GM18505 (cell line): ENCODE results near the gene NFIA.

ENCODE experiments used
- ATAC-seq: cut with Tn5 transposase; IDR thresholded peaks from one replicate; pipeline ENCODE4 v1.9.1; 2021; ENCODE audit not compliant: unreplicated experiment
- POLR2A ChIP-seq: IDR thresholded peaks from 4 replicates; pipeline ENCODE4 v1.6.1; 2011; ENCODE audit warnings: borderline replicate concordance; ENCODE audit not compliant: insufficient read depth, insufficient read length; ENCODE audit errors: extremely low read depth

Gene NFIA

DNA sequence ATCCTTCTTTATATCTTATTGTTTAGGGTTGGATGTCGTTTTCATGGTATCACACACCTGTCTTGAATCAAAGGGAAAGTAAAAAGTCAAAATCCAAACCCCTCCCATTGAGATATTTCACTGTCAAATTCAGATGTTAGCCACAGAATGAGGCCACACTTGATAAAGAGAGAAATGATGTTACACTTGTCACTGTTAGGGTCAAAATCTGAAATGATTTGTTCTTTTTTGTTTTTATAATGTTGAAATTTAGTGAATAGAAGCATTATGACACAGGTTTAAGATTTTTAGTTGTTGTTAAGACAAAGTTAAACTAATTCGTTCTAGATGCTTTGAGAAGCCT lies 13.1 kb downstream of the NFIA start:
- no peak for ATAC-seq
- TF ChIP-seq POLR2A = no peak

DNA sequence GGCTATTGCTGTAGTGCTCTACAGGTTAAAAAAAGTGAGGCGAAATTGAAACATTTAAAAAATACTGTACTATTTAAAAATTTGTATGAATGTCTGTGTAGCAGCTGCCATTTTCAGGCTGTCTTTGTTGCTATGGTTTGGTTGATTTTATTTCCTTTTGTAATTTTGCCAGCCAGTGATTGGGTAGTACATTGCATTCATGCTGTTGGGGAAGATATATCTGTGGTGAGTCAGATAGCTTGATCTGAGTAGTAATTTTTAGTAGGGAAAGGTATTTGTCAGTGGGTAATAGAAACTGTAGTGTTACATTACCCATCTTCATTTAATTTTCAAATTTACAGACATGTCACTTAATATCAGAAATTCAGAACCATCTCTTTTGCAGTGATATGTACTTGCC lies 15.0 kb downstream of the NFIA start:
- no peak for TF ChIP-seq POLR2A
- no peak for ATAC-seq

DNA sequence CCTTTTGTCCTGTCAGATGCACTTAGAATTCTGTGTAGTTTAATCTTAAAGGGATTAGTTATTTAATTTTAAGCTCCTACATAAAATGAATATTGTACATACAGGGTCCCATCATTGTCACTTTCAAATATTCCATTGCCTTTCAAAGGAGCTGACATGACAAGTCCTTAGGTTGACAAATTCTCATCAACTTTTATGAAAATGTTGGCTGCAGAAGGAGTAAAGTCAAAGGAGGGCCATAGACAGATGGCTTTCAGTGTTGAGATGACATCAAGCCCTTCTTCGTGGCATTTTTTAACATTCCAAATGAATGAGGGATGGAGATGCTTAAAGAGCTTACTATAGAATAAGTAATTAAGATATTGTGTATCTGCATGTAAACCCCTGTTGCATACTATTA lies 15.4 kb downstream of the NFIA start:
- ATAC-seq = no peak
- no peak for TF ChIP-seq POLR2A

DNA sequence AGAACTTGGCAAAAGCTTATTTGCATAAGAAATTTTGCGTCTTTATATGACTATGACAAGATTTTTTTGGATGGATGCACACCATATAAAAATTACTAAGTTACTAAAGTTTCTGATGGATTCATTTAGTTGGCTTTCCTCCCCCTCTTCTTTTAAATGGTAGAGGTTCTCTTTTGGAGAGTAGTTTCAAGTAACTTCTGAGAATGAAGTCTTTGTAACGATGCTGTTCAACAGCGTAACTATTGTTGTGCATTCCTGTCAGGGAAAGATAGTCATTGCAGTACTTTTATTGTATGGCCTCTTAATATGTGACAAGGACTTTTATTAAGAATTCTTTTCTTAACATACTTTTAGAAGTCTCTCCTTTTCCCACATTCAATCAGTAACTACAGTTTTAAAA lies 16.0 kb downstream of the NFIA start:
- no peak for ATAC-seq
- TF ChIP-seq POLR2A = no peak

DNA sequence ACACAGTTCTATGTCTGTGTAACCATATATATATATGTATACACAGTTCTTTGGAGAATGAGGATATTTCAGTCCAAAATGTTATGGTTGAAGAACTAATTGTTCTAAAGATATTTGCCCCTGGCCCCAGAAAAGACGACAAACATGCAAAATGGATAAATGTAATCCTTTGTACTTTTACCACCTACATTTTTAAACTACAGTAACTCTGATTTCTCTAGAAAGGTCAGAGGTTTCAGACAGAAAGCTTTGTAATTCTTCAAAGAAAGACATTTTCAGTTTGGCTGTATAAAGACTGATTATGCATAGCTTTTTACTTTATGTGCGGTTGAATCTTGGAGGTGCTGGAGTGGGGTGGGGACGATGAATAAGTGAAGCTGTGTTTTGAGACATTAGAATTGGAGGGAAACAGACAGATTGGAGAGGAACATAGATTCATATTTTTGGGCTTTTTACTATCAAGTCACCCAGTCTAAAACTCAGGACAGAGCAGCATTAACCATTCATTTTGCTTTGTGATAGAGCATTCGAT lies 16.6 kb downstream of the NFIA start:
- TF ChIP-seq POLR2A = no peak
- no peak for ATAC-seq

DNA sequence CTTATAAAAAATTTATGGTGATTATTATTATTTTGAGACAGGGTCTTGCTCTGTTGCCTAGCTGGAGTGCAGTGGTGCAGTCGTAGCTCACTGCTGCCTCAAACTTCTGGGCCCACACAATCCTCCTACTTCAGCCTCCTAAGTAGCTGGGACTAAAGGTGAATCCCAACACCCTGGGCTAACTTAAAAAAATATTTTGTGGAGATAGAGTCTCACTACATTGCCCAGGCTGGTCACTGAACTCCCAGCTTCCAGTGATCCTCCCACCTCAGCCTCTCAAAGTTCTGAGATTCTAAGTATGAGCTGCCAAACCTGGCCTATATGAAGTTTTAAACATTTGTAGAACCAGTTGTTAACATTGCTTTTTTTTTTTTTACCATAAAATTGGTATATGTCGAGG lies 18.2 kb downstream of the NFIA start:
- no peak for ATAC-seq
- TF ChIP-seq POLR2A = no peak

DNA sequence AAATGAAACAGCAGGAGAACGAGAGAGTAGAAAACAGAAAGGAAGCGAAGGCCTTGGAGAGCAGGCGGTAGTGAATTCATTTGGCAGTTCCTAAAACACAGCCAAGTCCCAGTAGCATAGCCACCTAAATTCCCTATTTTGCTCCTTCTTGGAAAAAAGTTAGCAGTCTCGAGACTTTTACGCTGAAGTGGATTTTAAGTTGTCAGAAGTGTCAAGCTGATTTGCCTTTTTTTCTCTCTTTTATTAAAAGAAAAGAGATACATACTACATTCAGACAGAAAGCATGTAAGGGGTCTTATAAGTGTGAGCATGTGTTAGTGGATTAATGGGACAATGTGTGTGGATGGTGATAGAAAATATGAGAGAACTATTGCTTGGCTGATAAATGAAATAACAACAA lies 19.2 kb downstream of the NFIA start:
- no peak for ATAC-seq
- TF ChIP-seq POLR2A = no peak

DNA sequence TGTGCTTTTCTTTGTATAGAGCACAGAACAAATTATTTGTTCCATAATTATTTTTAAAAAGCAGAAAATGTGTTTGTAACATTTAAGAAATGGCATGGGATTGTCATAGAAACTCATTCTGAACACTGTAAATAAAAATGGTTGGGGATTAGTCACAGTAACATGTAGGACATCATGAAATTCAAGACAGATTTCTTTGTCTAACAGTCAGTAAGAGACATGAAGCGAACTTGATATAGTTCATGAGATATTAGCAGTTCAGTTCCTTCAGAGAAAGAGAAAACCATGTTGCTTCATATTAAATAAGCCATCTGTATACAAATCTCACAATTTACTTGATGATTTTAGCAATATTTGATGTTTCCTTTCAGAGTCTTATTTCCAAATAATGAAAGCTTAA lies 19.7 kb downstream of the NFIA start:
- no peak for TF ChIP-seq POLR2A
- no peak for ATAC-seq

DNA sequence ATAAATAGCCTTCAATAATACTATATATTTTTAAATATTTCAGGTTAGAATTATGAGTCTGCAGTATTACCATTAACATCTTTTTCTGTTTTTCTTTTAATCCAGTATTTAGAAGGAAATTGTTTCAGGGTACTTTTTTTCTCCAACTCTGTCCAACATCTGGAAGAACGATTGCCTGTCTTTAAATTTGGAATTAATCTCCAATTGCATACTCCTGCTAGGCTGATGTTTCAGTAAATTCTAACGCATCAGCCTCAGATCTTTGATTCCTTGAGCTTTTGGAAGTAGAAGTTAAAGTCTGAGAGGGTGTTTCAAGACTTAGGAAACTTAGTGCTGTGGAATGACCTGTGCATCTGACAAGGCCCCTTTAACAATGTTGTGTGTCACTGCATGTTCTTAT lies 20.3 kb downstream of the NFIA start:
- TF ChIP-seq POLR2A = no peak
- ATAC-seq = no peak

DNA sequence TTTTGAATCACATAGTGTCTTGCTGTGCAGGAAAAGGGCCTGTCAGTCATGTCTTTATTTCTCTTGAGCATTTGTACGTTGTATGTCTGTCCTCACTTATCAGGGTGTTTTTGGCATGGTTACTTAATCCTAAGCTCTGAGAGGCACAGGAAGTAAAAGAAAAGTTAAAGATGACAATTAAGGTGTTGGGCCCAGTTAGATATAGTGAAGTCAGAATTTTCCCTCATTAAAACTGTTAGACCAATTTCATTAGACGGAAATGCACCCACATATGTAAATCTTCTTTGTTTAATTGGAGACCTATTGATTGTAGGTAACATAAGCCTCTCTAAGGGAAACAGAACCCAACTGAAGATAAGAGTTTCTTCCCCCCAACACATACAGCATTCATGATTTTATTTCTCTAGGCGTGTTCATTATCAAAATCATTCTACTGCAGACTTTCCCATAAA lies 21.9 kb downstream of the NFIA start:
- TF ChIP-seq POLR2A = no peak
- ATAC-seq = no peak

DNA sequence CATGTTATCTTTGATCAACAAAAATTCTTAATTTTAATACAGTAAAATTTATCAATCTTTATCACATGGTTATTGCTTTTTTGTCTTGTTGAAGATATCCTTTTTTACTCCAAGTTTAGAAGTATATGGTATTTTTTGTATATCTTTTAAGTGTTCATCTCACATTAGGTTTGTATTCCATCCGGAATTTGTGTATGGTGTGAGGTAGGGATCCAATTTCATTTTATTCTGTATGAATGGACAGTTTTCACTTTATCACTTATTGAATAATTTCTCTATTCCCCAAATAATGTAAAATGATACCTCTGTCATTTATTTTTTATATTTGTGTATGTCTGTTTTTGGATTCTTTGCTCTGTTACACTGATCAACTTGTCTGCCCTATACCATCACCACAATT lies 25.3 kb downstream of the NFIA start:
- no peak for ATAC-seq
- TF ChIP-seq POLR2A = no peak

DNA sequence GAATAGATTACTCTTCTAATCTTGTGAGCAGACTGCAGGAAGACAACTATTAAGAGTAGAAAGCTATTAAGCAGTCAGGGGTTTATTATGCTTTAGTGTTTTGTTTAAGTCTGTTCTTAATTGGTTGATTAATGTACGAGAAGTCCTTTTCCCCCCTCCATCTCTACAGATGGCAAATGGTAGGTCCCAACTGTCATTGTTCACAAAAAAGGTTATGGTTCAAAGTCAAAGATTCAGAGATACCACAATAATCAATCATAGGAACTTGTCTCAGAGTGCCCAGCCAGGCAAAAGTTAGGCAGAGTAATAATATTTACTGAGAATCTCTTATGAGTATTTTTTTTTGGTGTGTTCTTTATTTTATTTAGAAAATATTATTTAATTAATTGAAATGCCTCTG lies 26.8 kb downstream of the NFIA start:
- no peak for ATAC-seq
- TF ChIP-seq POLR2A = no peak

DNA sequence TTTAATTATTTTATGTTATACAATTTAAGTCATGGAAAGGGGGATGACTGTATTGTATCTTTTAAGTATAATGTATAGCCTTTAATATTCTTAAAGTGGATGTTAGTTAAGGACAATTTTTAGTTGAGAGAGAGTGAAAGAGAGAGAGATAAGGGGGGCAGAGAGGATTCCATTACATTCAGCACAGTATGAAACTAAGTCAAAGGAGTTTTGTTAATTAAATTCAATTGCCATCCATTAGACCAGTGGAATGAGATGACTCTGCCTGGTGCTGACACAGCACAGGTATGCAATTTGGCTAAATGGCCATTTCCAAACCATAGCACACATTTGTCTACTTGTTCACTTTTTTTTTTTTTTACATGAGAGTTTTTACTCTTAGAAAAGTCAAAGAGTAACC lies 27.5 kb downstream of the NFIA start:
- no peak for TF ChIP-seq POLR2A
- ATAC-seq = no peak

DNA sequence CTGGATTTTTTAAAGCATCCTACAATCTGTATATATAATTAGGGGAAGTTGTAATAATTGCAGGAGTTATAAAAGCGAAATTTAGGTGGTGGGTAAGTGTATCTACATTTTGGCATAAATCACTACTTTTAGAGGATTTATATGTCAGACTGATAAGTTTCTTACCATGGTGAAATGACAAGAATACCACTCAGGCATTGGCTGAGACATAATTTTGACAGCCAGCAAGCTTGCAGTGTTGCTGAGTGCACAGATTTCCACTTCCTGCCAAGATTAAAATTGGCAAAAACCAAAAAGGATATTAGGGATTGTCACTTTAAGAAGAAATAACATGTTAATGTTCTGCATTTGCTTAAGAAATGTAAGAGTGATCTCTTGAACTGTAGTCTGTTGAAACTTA lies 28.2 kb downstream of the NFIA start:
- TF ChIP-seq POLR2A = no peak
- no peak for ATAC-seq
